Peyer's patch (tissue), 4 donors: ENCODE data around the gene NUP50.
A peak's percentile ranks its signal among the peaks of the same experiment; 100 is the strongest.

ENCODE experiments used
- CTCF ChIP-seq, 6 experiments: fragments of 450-650 bp in 4 of 6; fragments of 200-600 bp in 2 of 6; sonication (generic) in 1 of 6; IDR thresholded peaks; one replicate each; pipeline ENCODE4 v1.5.1; 2017 to 2019; ENCODE audit warnings: antibody characterized with exemption in 6 of 6, mild to moderate bottlenecking in 3 of 6, moderate library complexity in 1 of 6
- POLR2A ChIP-seq, 2 donors: fragments of 450-650 bp; IDR thresholded peaks; one replicate each; pipeline ENCODE4 v1.5.1; 2017; ENCODE audit warnings: antibody characterized with exemption in 2 of 2, mild to moderate bottlenecking in 2 of 2, moderate library complexity in 2 of 2

GRCh38 chr22:45159652-45160462 lies 3.9 kb upstream of the NUP50 start:
- TF ChIP-seq CTCF (IDR thresholded peaks at IDR 0.05), result peak in 3 of 6 experiments; percentile 44 to 53 (median 45)
- TF ChIP-seq POLR2A (IDR thresholded peaks at IDR 0.05), result no peak
